HG02763 (cell line): ENCODE measurements around the gene CYB5D1.

ENCODE experiments used
- ATAC-seq: cut with Tn5 transposase; IDR thresholded peaks from one replicate; pipeline ENCODE4 v1.9.1; 2021; ENCODE audit warnings: mild to moderate bottlenecking, moderate library complexity; ENCODE audit not compliant: unreplicated experiment

CYB5D1 gene

GRCh38 chr17:7844292-7845154 is 13.3 kb upstream of the CYB5D1 start:
- ATAC-seq: peak; percentile 39

- ATAC-seq: no peak
These were observed 12.3 kb upstream of the CYB5D1 start for GRCh38 chr17:7845359-7846062.

GRCh38 chr17:7846063-7846735 is 11.6 kb upstream of the CYB5D1 start:
- no peak for ATAC-seq

GRCh38 chr17:7846765-7847661 is 10.8 kb upstream of the CYB5D1 start:
- ATAC-seq: no peak

- no peak for ATAC-seq
These were observed 9.6 kb upstream of the CYB5D1 start for GRCh38 chr17:7848131-7848579.

GRCh38 chr17:7848739-7849129 is 9.1 kb upstream of the CYB5D1 start:
- no peak for ATAC-seq

- ATAC-seq: no peak
These were observed 8.6 kb upstream of the CYB5D1 start for GRCh38 chr17:7849130-7849750.

- no peak for ATAC-seq
These were observed 7.9 kb upstream of the CYB5D1 start for GRCh38 chr17:7849751-7850504.

GRCh38 chr17:7850701-7851437 is 6.9 kb upstream of the CYB5D1 start:
- no peak for ATAC-seq

GRCh38 chr17:7851438-7852261 is 6.2 kb upstream of the CYB5D1 start:
- ATAC-seq: peak; percentile 73

GRCh38 chr17:7852262-7852670 is 5.5 kb upstream of the CYB5D1 start:
- ATAC-seq: no peak

- no peak for ATAC-seq
These were observed 4.7 kb upstream of the CYB5D1 start for GRCh38 chr17:7852919-7853690.

GRCh38 chr17:7853691-7854038 is 4.1 kb upstream of the CYB5D1 start:
- no peak for ATAC-seq

GRCh38 chr17:7854078-7854777 is 3.6 kb upstream of the CYB5D1 start:
- no peak for ATAC-seq

GRCh38 chr17:7854851-7855659 is 2.7 kb upstream of the CYB5D1 start, which contains the start of gene TMEM88:
Gene TMEM88 (plus strand): TSS chr17:7855066. CDS start chr17:7855075, 9 bp downstream.
- ATAC-seq: no peak

GRCh38 chr17:7855660-7856010 is 2.2 kb upstream of the CYB5D1 start:
- ATAC-seq: no peak
